Small intestine (tissue), 7 donors: Measurements from ENCODE around the gene EFHD1. TPM values are rescaled to one million over a fixed set of nuclear protein-coding genes. Genes with fewer than 3 reads are reported as not detected.

ENCODE experiments used
- DNase-seq, 2 donors: peaks; one replicate each; pipeline versions ENCODE4 v3.0.0 to v3.0.0-alpha.2; 2013
- FAIRE-seq: peaks from 2 replicates; lab custom pipeline; 2012; peaks lifted over from hg19 to GRCh38; lab: Jason Lieb, UNC
- H3K27ac ChIP-seq, 3 donors: one replicate each; pipeline ENCODE4 v1.5.1; 2013; ENCODE audit warnings: low read length in 2 of 3, mild to moderate bottlenecking in 2 of 3, control low read depth in 1 of 3, inconsistent platforms in 1 of 3, low read depth in 1 of 3, moderate library complexity in 1 of 3
- H3K27me3 ChIP-seq, 3 donors: one replicate each; pipeline ENCODE4 v1.6.1; 2013; ENCODE audit warnings: low read length in 3 of 3, inconsistent platforms in 1 of 3; ENCODE audit not compliant: control insufficient read depth in 3 of 3, insufficient read depth in 3 of 3
- H3K36me3 ChIP-seq, 3 donors: one replicate each; pipeline ENCODE4 v1.6.1; 2013; ENCODE audit warnings: low read length in 3 of 3, inconsistent platforms in 1 of 3, low read depth in 1 of 3, mild to moderate bottlenecking in 1 of 3, moderate library complexity in 1 of 3; ENCODE audit not compliant: control insufficient read depth in 3 of 3, insufficient read depth in 2 of 3
- H3K4me1 ChIP-seq, 3 donors: one replicate each; pipeline ENCODE4 v1.6.1; 2013; ENCODE audit warnings: low read length in 2 of 3, inconsistent platforms in 1 of 3, low read depth in 1 of 3, mild to moderate bottlenecking in 1 of 3, moderate library complexity in 1 of 3; ENCODE audit not compliant: control insufficient read depth in 3 of 3, insufficient read depth in 2 of 3
- H3K4me3 ChIP-seq, 3 donors: one replicate each; pipeline ENCODE4 v1.5.1; 2013; ENCODE audit warnings: low read length in 3 of 3, control low read depth in 1 of 3, inconsistent platforms in 1 of 3, low read depth in 1 of 3, mild to moderate bottlenecking in 1 of 3, moderate library complexity in 1 of 3
- H3K9me3 ChIP-seq, 2 donors: one replicate each; pipeline ENCODE4 v1.6.1; 2013; ENCODE audit warnings: low read depth in 1 of 2, low read length in 1 of 2; ENCODE audit not compliant: control insufficient read depth in 2 of 2, insufficient read depth in 1 of 2
- WGBS, 3 donors: extraction: QIAGEN DNeasy Blood & Tissue Kit; methylation state at CpG; one replicate each; pipeline ENCODE4 v1.1.7; 2013; 5-methylcytosine and 5-hydroxymethylcytosine counted together
- polyA plus RNA-seq, 4 donors: library from polyadenylated mRNA; stranded (reverse) in 3 of 4; unstranded in 1 of 4; fragments of 200-250 nt in 3 of 4; fragments of 120-200 nt in 1 of 4; gene quantifications; one replicate each; pipeline versions ENCODE4 v1.2.1 to v1.2.3, GENCODE V29; 2013
- donor health status: healthy with polysubstance abuse.
- donor health status: control.
- donor health status: control.
- donor health status: Bipolar disorder and iron deficiency.
- donor health status: healthy.

EFHD1 gene
- polyA plus RNA-seq, 4 donors: 0.45 to 8.5 (median 4.1) TPM

DNA sequence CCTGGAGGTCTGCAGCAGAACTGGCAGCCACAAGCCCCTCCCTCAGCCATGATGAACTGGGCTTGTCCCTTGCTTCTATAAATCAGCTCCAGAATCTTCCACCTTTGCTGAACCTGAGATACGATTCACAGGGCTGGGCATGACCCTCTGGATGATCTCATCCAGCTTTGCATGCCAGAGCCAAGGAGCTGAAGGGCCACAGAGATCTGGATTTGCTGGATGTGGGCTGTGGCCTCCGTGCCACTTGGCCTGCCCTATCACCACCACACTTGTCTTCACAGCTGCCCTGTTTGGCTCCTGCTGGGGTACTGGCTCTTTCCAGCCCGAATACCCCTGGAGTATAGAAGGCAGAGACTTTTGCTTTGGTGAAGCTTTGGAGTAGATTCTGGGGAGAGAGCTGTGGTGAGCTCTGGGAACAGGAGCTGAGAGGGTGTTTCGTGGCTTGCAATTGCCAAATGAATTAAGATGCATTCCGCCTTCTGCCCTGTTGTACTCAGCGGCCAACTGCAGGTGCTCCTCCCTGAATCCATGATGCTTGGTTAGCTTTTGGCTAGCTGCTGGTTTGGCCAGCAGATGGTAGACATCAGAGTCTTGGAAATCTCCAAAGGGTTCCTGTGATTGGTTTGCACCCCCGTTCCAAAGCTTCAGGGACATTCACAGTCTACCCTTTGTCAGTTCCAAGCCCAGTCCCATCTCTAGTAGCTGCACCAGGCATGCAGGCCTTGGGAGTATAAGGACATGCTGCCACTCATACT is 32.8 kb downstream of the EFHD1 start:
- Histone ChIP-seq H3K36me3 (no peaks in the 10 kb centered on the region), H3K9me3 (no peaks in the 10 kb centered on the region), H3K27me3 (no peaks in the 10 kb centered on the region), H3K4me1 (no peaks in the 10 kb centered on the region), H3K4me3 (no peak overlapping the region), H3K27ac (no peak overlapping the region)
- DNase-seq (no peak), FAIRE-seq (no peak)
- 67 to 83% (median 77%) methylated on average over 7 of the region's 7 CpGs for WGBS, 3 donors

DNA sequence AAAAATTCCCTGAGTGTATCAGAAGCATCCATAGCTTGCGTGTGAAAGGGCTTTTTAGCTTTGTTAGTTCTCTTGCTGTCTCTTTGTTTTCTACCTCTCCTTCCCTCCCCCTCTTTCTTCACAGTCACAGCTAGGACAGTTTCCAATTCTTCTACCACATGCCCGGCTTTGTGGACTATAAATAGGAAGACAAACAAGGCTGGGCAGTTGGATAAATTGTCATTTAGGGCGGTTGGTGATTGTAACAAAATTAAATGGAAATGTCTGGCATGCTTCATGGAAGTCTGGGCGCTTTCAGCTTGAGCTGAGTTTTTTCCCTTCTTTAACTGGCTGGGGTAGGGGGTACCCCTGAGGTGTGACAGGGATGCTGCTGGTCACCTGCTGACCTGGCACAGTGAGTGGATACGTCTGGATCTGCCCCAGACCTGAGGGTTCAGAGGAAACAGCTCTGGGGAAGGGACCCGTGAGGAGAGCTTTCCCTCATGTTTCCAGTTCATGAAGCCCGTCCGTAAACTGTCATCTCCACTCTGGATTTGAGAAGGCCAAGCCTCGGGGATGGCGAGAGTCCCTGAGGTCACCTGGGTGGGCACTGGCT is 34.7 kb downstream of the EFHD1 start:
- DNase-seq (no peak), FAIRE-seq (no peak)
- H3K9me3 ChIP-seq: no peaks in the 10 kb centered on the region
- no peak overlapping the region for H3K27ac ChIP-seq
- no peaks in the 10 kb centered on the region for H3K36me3 ChIP-seq
- 83 to 87% (median 86%) methylated on average over 10 of the region's 10 CpGs for WGBS, 3 donors
- no peaks in the 10 kb centered on the region for H3K27me3 ChIP-seq
- H3K4me1 ChIP-seq: no peaks in the 10 kb centered on the region
- no peak overlapping the region for H3K4me3 ChIP-seq

DNA sequence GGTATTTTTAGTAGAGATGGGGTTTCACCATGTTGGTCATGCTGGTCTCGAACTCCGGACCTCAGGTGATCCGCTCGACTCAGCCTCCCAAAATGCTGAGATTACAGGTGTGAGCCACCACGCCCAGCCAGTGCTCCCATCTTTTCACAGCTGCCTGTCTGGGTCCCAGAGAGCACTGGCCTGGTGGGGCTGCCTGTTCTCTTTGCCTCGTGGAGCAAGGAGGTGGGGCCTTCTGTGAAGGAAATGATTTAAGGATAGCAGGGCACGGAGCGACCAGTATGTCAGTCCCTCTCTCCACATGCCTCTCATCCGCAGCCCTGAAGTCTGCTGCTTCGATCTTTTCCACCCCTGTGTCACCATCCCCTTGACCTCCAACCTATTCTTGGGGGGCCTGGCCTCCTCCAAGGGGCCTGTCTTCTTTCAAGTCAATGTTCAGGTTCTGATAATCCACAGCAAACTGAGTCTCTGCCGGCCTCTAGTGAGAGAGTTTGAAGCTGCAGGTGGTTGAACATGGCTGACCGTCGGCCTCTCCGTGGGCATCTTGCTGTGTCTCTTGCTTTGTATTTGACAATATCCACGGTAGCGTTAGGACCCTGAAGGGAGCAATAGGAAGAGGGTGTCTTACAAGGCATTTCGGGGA is 35.5 kb downstream of the EFHD1 start:
- Histone ChIP-seq H3K27ac (no peak overlapping the region), H3K4me3 (no peak overlapping the region), H3K27me3 (no peaks in the 10 kb centered on the region), H3K4me1 (no peaks in the 10 kb centered on the region), H3K36me3 (no peaks in the 10 kb centered on the region), H3K9me3 (no peaks in the 10 kb centered on the region)
- FAIRE-seq (no peak), DNase-seq (peak in 1 of 2 donors; percentile 35)
- WGBS, 3 donors: 59 to 68% (median 67%) methylated on average over 17 of the region's 17 CpGs

DNA sequence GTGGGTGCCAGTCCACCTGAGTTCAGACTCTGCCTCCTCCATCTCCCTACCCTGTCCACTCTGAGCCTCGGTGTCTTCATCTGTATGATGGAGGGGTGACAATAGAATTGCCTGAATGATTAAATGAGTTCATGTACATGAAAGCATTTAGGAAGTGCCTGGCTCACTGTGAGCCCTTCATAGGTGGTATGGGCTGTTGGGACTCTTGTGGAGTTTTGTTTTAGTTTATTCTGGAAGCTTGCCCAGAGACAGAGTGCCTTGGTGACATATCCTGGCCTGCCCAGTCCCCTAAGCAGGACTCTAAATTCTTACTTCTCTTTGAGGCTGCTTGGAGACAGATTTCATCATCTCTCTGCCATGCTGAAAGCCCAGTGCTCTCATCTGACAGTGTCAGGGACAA is 39.2 kb downstream of the EFHD1 start:
- Histone ChIP-seq H3K4me3 (no peak overlapping the region), H3K9me3 (no peaks in the 10 kb centered on the region), H3K27me3 (no peaks in the 10 kb centered on the region), H3K27ac (no peak overlapping the region), H3K4me1 (no peaks in the 10 kb centered on the region), H3K36me3 (no peaks in the 10 kb centered on the region)
- DNase-seq: no peak
- no peak for FAIRE-seq
- 79 to 85% (median 84%) methylated on average over 1 of the region's 1 CpG for WGBS, 3 donors

DNA sequence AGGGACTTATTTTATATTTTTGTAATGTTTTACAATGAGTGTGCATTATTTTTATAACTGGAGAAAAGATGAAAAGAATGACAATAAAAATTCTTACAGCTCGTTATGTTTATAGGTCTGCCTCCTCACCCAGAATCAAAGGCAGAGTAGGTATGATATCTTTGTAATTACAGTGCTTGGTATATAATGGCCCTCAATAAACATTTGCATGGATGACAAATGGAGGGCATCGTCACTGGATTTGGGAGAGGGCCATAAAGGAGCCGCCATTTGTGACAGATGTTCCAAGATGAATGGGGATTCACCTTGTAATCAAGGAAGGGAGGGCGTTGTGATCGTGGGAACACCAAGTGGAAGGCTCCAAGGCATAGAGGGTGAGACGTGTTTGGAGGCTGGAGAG is 41.1 kb downstream of the EFHD1 start:
- WGBS, 3 donors: 20 to 61% (median 51%) methylated on average over 6 of the region's 6 CpGs
- Histone ChIP-seq H3K36me3 (no peaks in the 10 kb centered on the region), H3K4me3 (no peak overlapping the region), H3K9me3 (no peaks in the 10 kb centered on the region), H3K4me1 (no peaks in the 10 kb centered on the region), H3K27me3 (no peaks in the 10 kb centered on the region), H3K27ac (no peak overlapping the region)
- no peak for DNase-seq
- no peak for FAIRE-seq

DNA sequence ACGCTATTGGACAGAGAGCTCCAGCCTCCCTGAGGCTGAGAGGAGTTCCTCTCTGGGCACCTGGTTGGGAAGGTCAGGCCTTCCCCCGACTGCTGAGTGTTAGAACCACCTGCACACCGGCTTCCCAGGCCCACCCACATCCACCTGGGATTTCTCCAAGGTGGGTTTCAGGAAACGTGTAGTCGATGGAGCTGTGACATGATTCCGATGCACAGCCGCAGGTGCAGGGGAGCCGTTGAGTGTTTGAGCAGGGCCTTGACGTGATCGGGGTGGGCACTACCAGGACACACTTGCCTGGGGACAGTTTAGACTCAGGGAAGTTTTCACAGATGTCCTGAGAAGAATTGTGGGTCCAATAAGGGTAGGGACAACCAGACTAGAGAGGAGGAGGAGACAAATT is 42.0 kb downstream of the EFHD1 start:
- Histone ChIP-seq H3K4me3 (no peak overlapping the region), H3K36me3 (no peaks in the 10 kb centered on the region), H3K27ac (no peak overlapping the region), H3K27me3 (no peaks in the 10 kb centered on the region), H3K9me3 (no peaks in the 10 kb centered on the region), H3K4me1 (no peaks in the 10 kb centered on the region)
- 89 to 92% (median 91%) methylated on average over 10 of the region's 10 CpGs for WGBS, 3 donors
- DNase-seq (no peak), FAIRE-seq (no peak)

DNA sequence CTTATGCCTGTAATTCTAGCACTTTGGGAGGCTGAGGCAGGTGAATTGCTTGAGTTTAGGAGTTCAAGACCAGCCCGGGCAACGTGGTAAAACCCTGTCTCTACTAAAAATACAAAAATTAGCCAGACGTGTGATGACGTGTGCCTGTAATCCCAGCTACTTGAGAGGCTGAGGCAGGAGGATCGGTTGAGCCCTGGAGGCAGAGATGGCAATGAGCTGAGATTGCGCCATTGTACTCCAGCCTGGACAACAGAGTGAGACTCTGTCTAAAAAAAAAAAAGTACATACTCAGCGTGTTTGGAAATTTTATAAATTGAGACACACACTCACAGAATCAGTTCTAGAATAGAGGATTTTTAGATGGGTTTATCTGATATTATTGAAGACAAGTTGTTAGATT is 46.6 kb downstream of the EFHD1 start:
- DNase-seq (no peak), FAIRE-seq (no peak)
- no peaks in the 10 kb centered on the region for H3K27me3 ChIP-seq
- H3K9me3 ChIP-seq: no peaks in the 10 kb centered on the region
- no peaks in the 10 kb centered on the region for H3K36me3 ChIP-seq
- no peak overlapping the region for H3K4me3 ChIP-seq
- 61 to 85% (median 72%) methylated on average over 7 of the region's 7 CpGs for WGBS, 3 donors
- H3K4me1 ChIP-seq: no peaks in the 10 kb centered on the region
- H3K27ac ChIP-seq: no peak overlapping the region

DNA sequence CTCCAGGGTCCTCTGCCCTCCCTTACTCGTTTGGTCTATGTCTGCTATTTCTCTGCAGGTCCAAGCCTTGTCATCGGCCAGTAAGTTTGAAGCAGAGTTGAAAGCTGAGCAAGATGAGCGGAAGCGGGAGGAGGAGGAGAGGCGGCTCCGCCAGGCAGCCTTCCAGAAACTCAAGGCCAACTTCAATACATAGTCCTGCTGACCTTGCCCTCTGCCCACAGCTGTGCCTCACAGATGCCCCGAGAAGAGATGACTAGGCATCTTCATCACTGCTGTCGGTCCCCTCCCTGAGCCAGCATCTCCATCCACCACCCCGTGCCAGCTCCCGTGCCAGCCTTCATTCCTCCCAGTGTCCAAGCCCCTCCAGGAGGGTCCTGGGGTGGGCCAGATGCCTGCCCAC is 48.1 kb downstream of the EFHD1 start:
- FAIRE-seq (no peak), DNase-seq (no peak)
- Histone ChIP-seq H3K27me3 (no peaks in the 10 kb centered on the region), H3K9me3 (no peaks in the 10 kb centered on the region), H3K4me3 (no peak overlapping the region), H3K27ac (no peak overlapping the region), H3K4me1 (no peaks in the 10 kb centered on the region), H3K36me3 (no peaks in the 10 kb centered on the region)
- 80 to 86% (median 82%) methylated on average over 10 of the region's 10 CpGs for WGBS, 3 donors
